ENCODE results near the gene ABL2.
"Not testable (repeated sequence)": the region's sequence is repeated elsewhere in the genome, so short reads cannot be mapped to it uniquely, and the experiment has no call there.

ABL2 gene

DNA sequence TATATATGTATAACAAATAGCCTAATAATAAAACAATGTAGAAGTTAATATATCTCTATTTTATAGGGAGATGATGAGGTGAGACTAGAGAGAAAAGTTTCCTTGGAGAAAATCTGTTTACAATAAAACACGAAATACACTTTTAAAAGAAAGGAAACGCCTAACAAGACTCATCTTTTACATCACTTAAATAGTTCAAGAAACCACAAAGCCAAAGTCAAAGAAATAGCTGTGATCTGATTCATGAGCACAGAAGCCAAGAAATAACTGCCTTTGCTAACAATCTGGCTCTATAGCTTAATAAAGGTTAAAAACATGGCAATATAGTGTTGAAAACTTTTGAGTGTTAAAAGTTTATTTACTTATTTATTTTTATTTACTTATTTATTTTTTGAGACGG, 86.2 kb downstream of the ABL2 start:
- no peaks in the 10 kb centered on the region for H4K20me1 ChIP-seq (ENCODE audit: control insufficient read depth, insufficient read depth, low read depth, low read length)
- H3K27ac ChIP-seq (ENCODE audit: low read depth, low read length), result no peak overlapping the region
- no peaks in the 10 kb centered on the region for H3K36me3 ChIP-seq (ENCODE audit: control insufficient read depth, low read length)
- peaks cover 5% of the 10 kb centered on the region; the same call in 1 of the 2 replicates for H3K4me1 ChIP-seq (ENCODE audit: control insufficient read depth, low read length)
- TF ChIP-seq CTCF (IDR thresholded peaks at IDR 0.05; ENCODE audit: low read depth, low read length, poor library complexity, severe bottlenecking), result no peak
- no peak for TF ChIP-seq EZH2phosphoT487 (IDR thresholded peaks at IDR 0.05; ENCODE audit: borderline replicate concordance, low read length)
- H3K27me3 ChIP-seq (ENCODE audit: control insufficient read depth, low read length), result no peaks in the 10 kb centered on the region
- H3K9me3 ChIP-seq (ENCODE audit: control insufficient read depth, insufficient read depth, low read length), result no peaks in the 10 kb centered on the region
- no peak overlapping the region for H3K4me3 ChIP-seq (ENCODE audit: low read length)
- H3K4me2 ChIP-seq (ENCODE audit: low read length), result no peak overlapping the region
- peaks cover 6% of the 10 kb centered on the region for H3K79me2 ChIP-seq (ENCODE audit: control insufficient read depth, low read length)
- 0 out of 2 replicates have a peak, but pooled peaks cover 2% of the 10 kb centered on the region for H3F3A ChIP-seq (ENCODE audit: control insufficient read depth, insufficient read depth)
- no peaks in the 10 kb centered on the region for H3K9me2 ChIP-seq (replicated peaks; ENCODE audit: control insufficient read depth, low read length)

DNA sequence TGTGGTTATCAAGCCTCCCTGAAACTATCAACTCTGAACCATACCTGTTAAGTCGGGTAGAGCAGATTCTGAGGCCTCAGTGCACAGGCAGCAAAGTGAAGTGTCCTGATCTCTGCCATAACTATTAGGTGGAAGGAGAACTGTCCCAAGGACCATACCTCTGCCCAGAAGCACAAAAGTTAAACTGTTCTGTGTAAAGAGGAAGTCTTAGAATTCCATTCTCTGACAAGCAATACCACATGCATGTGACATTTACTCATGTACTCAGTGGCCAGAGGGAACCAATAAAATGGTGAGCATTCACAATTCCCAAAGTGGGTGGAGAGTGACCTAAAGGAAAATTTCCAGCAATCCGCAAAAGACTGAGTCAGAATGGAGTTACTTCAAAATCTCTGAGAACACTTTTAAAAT, 86.6 kb downstream of the ABL2 start:
- no peaks in the 10 kb centered on the region for H3K27me3 ChIP-seq (ENCODE audit: control insufficient read depth, low read length)
- H3K9me3 ChIP-seq (ENCODE audit: control insufficient read depth, insufficient read depth, low read length), result no peaks in the 10 kb centered on the region
- H3K27ac ChIP-seq (ENCODE audit: low read depth, low read length), result no peak overlapping the region
- H3K36me3 ChIP-seq (ENCODE audit: control insufficient read depth, low read length), result no peaks in the 10 kb centered on the region
- no peaks in the 10 kb centered on the region for H4K20me1 ChIP-seq (ENCODE audit: control insufficient read depth, insufficient read depth, low read depth, low read length)
- H3F3A ChIP-seq (ENCODE audit: control insufficient read depth, insufficient read depth), result 0 out of 2 replicates have a peak, but pooled peaks cover 2% of the 10 kb centered on the region
- no peak overlapping the region for H3K4me2 ChIP-seq (ENCODE audit: low read length)
- H3K79me2 ChIP-seq (ENCODE audit: control insufficient read depth, low read length), result peaks cover 9% of the 10 kb centered on the region
- no peaks in the 10 kb centered on the region for H3K9me2 ChIP-seq (replicated peaks; ENCODE audit: control insufficient read depth, low read length)
- TF ChIP-seq EZH2phosphoT487 (IDR thresholded peaks at IDR 0.05; ENCODE audit: borderline replicate concordance, low read length) (no peak), CTCF (IDR thresholded peaks at IDR 0.05; ENCODE audit: low read depth, low read length, poor library complexity, severe bottlenecking) (no peak)
- peaks cover 5% of the 10 kb centered on the region; the same call in 1 of the 2 replicates for H3K4me1 ChIP-seq (ENCODE audit: control insufficient read depth, low read length)
- no peak overlapping the region for H3K4me3 ChIP-seq (ENCODE audit: low read length)

GRCh38 chr1:179141592-179142251, 87.8 kb downstream of the ABL2 start:
- Histone ChIP-seq H3K4me3 (ENCODE audit: low read length) (no peak overlapping the region), H3K27me3 (ENCODE audit: control insufficient read depth, low read length) (no peaks in the 10 kb centered on the region), H3K9me3 (ENCODE audit: control insufficient read depth, insufficient read depth, low read length) (no peaks in the 10 kb centered on the region), H4K20me1 (ENCODE audit: control insufficient read depth, insufficient read depth, low read depth, low read length) (no peaks in the 10 kb centered on the region), H3K79me2 (ENCODE audit: control insufficient read depth, low read length) (peaks cover 14% of the 10 kb centered on the region), H3K27ac (ENCODE audit: low read depth, low read length) (no peak overlapping the region), H3K36me3 (ENCODE audit: control insufficient read depth, low read length) (no peaks in the 10 kb centered on the region), H3K4me2 (ENCODE audit: low read length) (no peak overlapping the region), H3K4me1 (ENCODE audit: control insufficient read depth, low read length) (peaks cover 5% of the 10 kb centered on the region; the same call in 1 of the 2 replicates), H3F3A (ENCODE audit: control insufficient read depth, insufficient read depth) (0 out of 2 replicates have a peak, but pooled peaks cover 2% of the 10 kb centered on the region), H3K9me2 (replicated peaks; ENCODE audit: control insufficient read depth, low read length) (no peaks in the 10 kb centered on the region)
- no peak for TF ChIP-seq EZH2phosphoT487 (IDR thresholded peaks at IDR 0.05; ENCODE audit: borderline replicate concordance, low read length)
- no peak for TF ChIP-seq CTCF (IDR thresholded peaks at IDR 0.05; ENCODE audit: low read depth, low read length, poor library complexity, severe bottlenecking)

DNA sequence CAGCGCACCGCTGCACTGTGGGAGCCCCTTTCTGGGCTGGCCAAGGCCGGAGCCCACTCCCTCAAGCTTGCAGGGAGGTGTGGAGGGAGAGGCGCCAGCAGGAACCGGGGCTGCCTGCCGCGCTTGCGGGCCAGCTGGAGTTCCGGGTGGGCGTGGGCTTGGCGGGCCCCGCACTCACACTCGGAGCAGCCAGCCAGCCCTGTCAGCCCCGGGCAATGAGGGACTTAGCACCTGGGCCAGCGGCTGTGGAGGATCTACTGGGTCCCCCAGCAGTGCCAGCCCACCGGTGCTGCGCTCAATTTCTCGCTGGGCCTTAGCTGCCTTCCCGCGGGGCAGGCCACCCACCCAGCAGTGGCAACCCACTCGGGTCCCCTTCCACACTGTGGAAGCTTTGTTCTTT, 90.7 kb downstream of the ABL2 start:
- not testable (repeated sequence) for H4K20me1 ChIP-seq (ENCODE audit: control insufficient read depth, insufficient read depth, low read depth, low read length); H3K27me3 ChIP-seq (ENCODE audit: control insufficient read depth, low read length); H3F3A ChIP-seq (ENCODE audit: control insufficient read depth, insufficient read depth); H3K9me3 ChIP-seq (ENCODE audit: control insufficient read depth, insufficient read depth, low read length); H3K36me3 ChIP-seq (ENCODE audit: control insufficient read depth, low read length); H3K4me1 ChIP-seq (ENCODE audit: control insufficient read depth, low read length); H3K4me3 ChIP-seq (ENCODE audit: low read length); H3K4me2 ChIP-seq (ENCODE audit: low read length); H3K9me2 ChIP-seq (replicated peaks; ENCODE audit: control insufficient read depth, low read length); H3K27ac ChIP-seq (ENCODE audit: low read depth, low read length)
- peaks cover 14% of the 10 kb centered on the region for H3K79me2 ChIP-seq (ENCODE audit: control insufficient read depth, low read length)
